Measurements from ENCODE around the gene PALS1.

PALS1 gene

GRCh38 chr14:67251573-67252226, 10.5 kb downstream of the PALS1 start:
- TF ChIP-seq BHLHE40 (IDR thresholded peaks at IDR 0.05; ENCODE audit: borderline replicate concordance), result no peak
- no peak for TF ChIP-seq CTBP1 (IDR thresholded peaks at IDR 0.05; ENCODE audit: borderline replicate concordance)
- POLR2A ChIA-PET, result interaction anchor here (2.4 kb wide), 1 partner anchor 10 kb away, joined by 7 read pairs; the partner anchor contains the start of gene PALS1
- CTCF ChIA-PET, result interaction anchor here (1.6 kb wide), 1 partner anchor 34 kb away, joined by 5 read pairs; no protein-coding TSS in a partner anchor
- DNase-seq (ENCODE audit: extremely low spot score), result no peak

- TF ChIP-seq FOXA1 (IDR thresholded peaks at IDR 0.05), result no peak
- TF ChIP-seq LEF1 (IDR thresholded peaks at IDR 0.05; ENCODE audit: borderline replicate concordance), result no peak
- no peak for TF ChIP-seq L3MBTL2 (conservative IDR thresholded peaks at IDR 0.05)
- no peak for TF ChIP-seq BHLHE40 (IDR thresholded peaks at IDR 0.05; ENCODE audit: borderline replicate concordance)
- no peak for TF ChIP-seq PKNOX1 (IDR thresholded peaks at IDR 0.05)
- DNase-seq (ENCODE audit: extremely low spot score), result no peak
- POLR2A ChIA-PET, result interaction anchor here (2.4 kb wide), 1 partner anchor 12 kb away, joined by 7 read pairs; the partner anchor contains the start of gene PALS1
- CTCF ChIA-PET, result interaction anchor here (1.6 kb wide), 1 partner anchor 33 kb away, joined by 5 read pairs; no protein-coding TSS in a partner anchor
These were observed 11.9 kb downstream of the PALS1 start for GRCh38 chr14:67253076-67253635.

GRCh38 chr14:67257906-67258305, 16.7 kb downstream of the PALS1 start:
- POLR2A ChIA-PET, result no interaction called here
- TF ChIP-seq ELF4 (IDR thresholded peaks at IDR 0.05), result no peak
- TF ChIP-seq HDGF (IDR thresholded peaks at IDR 0.05; ENCODE audit: borderline replicate concordance), result no peak
- no peak for TF ChIP-seq PKNOX1 (IDR thresholded peaks at IDR 0.05)
- TF ChIP-seq ARNT (IDR thresholded peaks at IDR 0.05), result no peak
- TF ChIP-seq ZNF384 (IDR thresholded peaks at IDR 0.05), result no peak
- no peak for TF ChIP-seq FOXA1 (IDR thresholded peaks at IDR 0.05)
- no peak for TF ChIP-seq CTBP1 (IDR thresholded peaks at IDR 0.05; ENCODE audit: borderline replicate concordance)
- TF ChIP-seq BHLHE40 (IDR thresholded peaks at IDR 0.05; ENCODE audit: borderline replicate concordance), result no peak
- CTCF ChIA-PET, result no interaction called here
- no peak for DNase-seq (ENCODE audit: extremely low spot score)

GRCh38 chr14:67260965-67261364, 19.7 kb downstream of the PALS1 start:
- no peak for DNase-seq (ENCODE audit: extremely low spot score)
- TF ChIP-seq ZNF384 (IDR thresholded peaks at IDR 0.05) (no peak), PKNOX1 (IDR thresholded peaks at IDR 0.05) (peak; percentile 10; the same call in 1 of the 2 replicates)
- POLR2A ChIA-PET, result no interaction called here
- CTCF ChIA-PET, result no interaction called here

GRCh38 chr14:67263499-67264149, 22.4 kb downstream of the PALS1 start:
- no peak for DNase-seq (ENCODE audit: extremely low spot score)

GRCh38 chr14:67265131-67265530, 23.9 kb downstream of the PALS1 start:
- ChIA-PET POLR2A (no interaction called here), CTCF (no interaction called here)
- TF ChIP-seq SP1 (IDR thresholded peaks at IDR 0.05) (no peak), HDGF (IDR thresholded peaks at IDR 0.05; ENCODE audit: borderline replicate concordance) (no peak), L3MBTL2 (conservative IDR thresholded peaks at IDR 0.05) (no peak), ZNF384 (IDR thresholded peaks at IDR 0.05) (no peak), LEF1 (IDR thresholded peaks at IDR 0.05; ENCODE audit: borderline replicate concordance) (no peak), BHLHE40 (IDR thresholded peaks at IDR 0.05; ENCODE audit: borderline replicate concordance) (no peak)
- DNase-seq (ENCODE audit: extremely low spot score), result no peak

More at GRCh38 chr14:67263499-67264149, 22.4 kb downstream of the PALS1 start:
- CTCF ChIA-PET, result no interaction called here
- TF ChIP-seq FOXK2 (IDR thresholded peaks at IDR 0.05) (no peak), SP1 (IDR thresholded peaks at IDR 0.05) (no peak)
- POLR2A ChIA-PET, result no interaction called here

GRCh38 chr14:67267576-67268328, 26.5 kb downstream of the PALS1 start:
- ChIA-PET CTCF (no interaction called here), POLR2A (no interaction called here)
- no peak for DNase-seq (ENCODE audit: extremely low spot score)
- TF ChIP-seq FOXK2 (IDR thresholded peaks at IDR 0.05) (no peak), NFRKB (IDR thresholded peaks at IDR 0.05) (no peak), ELF4 (IDR thresholded peaks at IDR 0.05) (no peak), BHLHE40 (IDR thresholded peaks at IDR 0.05; ENCODE audit: borderline replicate concordance) (no peak), ZNF384 (IDR thresholded peaks at IDR 0.05) (no peak), TARDBP (IDR thresholded peaks at IDR 0.05) (no peak), SUZ12 (IDR thresholded peaks at IDR 0.05) (no peak)
